ENCODE data around the gene SLC45A1. TPM values are rescaled to one million over a fixed set of nuclear protein-coding genes. Genes with fewer than 3 reads are reported as not detected.

Gene SLC45A1
- polyA plus RNA-seq, 3 donors, result 2.8 to 3.6 (median 3.5) TPM

DNA sequence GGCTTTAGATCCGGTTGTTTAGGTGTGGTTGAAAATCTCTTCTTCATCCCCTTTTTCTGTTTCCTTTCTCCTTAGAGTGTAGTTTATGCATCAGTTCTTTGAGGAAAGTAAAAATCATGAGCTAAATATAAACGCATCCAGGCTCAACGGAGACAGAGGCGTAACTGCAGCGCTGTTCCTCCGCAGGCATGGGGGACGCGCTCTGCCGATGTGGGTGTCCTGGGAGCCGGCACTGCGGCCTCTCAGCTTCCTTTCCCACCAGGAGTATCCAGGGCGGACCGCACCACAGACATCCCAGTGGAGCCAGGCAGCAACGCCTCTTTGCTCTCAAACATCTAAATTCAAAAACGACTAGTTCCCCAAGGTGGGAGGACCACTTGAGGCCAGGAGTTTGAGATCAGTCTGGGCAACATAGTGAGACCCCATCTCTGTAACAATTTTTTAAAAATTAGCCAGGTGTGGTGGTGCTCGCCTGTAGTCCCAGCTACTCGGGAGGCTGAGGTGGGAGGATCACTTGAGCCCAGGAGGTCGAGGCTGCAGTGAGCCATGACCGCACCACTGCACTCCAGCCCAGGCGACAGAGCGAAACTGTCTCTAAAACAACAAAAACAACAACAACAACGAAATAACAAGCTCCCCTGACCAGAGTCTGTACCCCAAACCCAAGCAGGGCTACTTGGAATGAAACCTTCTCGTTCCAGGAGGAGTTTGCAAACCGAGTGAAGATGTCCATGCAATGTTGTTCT, 16.4 kb downstream of the SLC45A1 start:
- DNase-seq (ENCODE audit: low read depth in 3 of 3, low spot score in 2 of 3), result no peak

DNA sequence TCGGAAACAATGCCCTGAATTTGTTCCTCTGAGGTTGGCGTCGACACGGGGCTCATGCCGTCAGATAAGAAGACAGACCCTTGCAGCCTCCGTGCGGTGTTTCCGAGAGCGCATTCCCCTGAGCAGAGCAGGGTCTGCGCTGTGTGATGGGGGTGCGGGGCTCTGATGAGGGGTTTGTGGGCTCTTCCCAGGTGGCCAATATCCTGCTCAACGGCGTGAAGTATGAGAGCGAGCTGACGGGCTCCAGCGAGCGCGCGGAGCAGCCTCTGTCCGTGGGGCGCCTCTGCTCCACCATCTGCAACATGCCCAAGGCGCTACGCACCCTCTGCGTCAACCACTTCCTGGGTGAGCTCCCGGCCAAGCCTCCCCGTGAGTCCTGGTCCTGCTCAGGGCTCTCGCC, 17.3 kb downstream of the SLC45A1 start:
- DNase-seq (ENCODE audit: low read depth in 3 of 3, low spot score in 2 of 3), result no peak

DNA sequence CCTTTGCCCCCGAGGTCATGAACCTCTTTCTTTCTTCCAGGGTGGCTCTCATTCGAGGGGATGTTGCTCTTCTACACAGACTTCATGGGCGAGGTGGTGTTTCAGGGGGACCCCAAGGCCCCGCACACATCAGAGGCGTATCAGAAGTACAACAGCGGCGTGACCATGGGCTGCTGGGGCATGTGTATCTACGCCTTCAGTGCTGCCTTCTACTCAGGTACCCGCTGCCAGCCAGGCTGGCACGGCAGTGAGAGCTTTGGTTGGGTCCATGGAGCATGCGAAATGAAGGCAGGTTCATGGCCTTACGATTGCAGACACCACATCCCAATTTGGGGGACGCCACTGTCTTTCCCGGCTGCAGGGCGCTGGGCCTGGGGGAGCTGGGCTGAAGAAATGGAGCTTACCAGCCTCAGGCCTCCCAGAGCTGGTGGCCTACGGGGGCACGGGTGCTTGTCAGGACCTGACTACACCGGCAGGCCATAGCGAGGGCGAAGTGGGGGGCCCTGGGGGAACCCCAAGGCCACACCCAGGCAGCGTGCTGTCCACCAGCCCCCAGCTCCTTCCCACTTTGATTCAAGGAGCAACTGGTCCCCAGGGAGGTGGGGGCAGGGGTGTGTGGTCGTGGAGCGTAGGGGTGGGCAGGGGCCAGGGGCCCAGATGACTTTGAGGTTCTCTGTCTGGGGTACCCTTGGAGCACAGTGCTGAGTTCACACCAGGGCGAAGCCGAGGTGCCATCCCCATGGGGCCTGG, 20.0 kb downstream of the SLC45A1 start:
- DNase-seq (ENCODE audit: low read depth in 3 of 3, low spot score in 2 of 3), result no peak

GRCh38 chr1:8338526-8339202, 20.8 kb downstream of the SLC45A1 start:
- no peak for DNase-seq (ENCODE audit: low read depth in 3 of 3, low spot score in 2 of 3)

GRCh38 chr1:8339203-8339600, 21.3 kb downstream of the SLC45A1 start:
- no peak for DNase-seq (ENCODE audit: low read depth in 3 of 3, low spot score in 2 of 3)

DNA sequence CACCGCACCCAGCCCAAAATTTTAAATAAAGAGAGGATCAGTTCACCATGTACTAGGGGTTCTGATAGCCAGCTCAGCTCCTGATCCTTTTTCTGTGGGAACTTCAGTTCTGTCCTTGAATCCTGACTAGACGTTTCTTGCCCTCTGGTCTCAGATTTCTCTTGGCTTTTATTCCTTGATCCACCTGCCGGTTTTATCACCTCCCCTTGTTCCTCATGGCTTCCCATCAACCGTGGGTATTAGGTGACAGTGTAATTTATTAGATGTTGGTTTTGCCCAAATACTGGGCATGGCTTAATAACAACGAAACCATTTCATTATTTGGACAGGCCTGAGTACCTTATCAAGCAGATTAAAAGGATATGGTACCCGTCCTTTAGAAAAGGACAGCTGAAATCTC, 22.5 kb downstream of the SLC45A1 start:
- DNase-seq (ENCODE audit: low read depth in 3 of 3, low spot score in 2 of 3), result no peak

DNA sequence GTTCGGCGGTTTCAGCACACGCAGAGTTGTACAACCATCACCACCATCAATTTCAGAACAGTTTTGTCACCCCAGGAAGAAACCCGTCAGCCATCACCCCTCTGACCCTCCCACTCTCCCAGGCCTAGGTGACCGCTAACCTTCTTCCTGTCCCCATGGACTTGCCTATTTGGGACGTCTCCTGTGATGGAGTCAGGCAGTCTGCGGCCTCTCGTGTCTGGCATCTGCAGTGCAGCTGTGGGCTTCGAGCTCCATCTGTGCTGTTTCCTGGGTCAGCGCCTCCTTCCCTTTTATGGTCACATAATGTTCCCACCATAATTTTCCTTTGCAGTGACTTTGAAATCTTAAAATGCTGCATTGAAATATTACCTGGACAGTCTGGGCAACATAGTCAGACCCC, 24.4 kb downstream of the SLC45A1 start:
- DNase-seq (ENCODE audit: low read depth in 3 of 3, low spot score in 2 of 3), result no peak

- no peak for DNase-seq (ENCODE audit: low read depth in 3 of 3, low spot score in 2 of 3)
Measured at GRCh38 chr1:8343044-8343443, 25.1 kb downstream of the SLC45A1 start.

GRCh38 chr1:8343464-8344001, 25.6 kb downstream of the SLC45A1 start:
- DNase-seq (ENCODE audit: low read depth in 3 of 3, low spot score in 2 of 3), result peak in 2 of 3 donors; percentile 60 to 68

GRCh38 chr1:8344893-8345507, 27.1 kb downstream of the SLC45A1 start:
- DNase-seq (ENCODE audit: low read depth in 3 of 3, low spot score in 2 of 3), result no peak

GRCh38 chr1:8345621-8346415, 27.9 kb downstream of the SLC45A1 start:
- no peak for DNase-seq (ENCODE audit: low read depth in 3 of 3, low spot score in 2 of 3)

DNA sequence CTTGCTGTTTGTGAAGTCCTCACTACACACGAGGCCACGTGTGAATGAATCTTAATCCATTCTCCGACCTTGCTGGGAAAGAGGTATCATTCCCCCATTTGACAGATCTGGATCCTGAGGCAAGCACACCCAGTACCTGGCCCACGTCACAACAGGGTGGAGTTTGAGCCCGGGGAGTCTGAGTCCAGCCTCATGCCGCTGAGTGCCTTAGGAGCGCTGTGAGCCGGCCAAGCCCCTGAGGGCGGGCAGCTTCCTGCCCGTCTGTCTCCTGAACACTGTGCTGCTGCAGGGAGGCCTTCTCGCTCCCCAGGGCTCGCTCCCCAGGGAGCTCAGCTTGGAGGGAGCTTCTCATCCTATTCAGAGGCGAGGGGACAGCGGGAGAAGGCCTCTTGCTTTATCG, 29.7 kb downstream of the SLC45A1 start:
- DNase-seq (ENCODE audit: low read depth in 3 of 3, low spot score in 2 of 3), result no peak

DNA sequence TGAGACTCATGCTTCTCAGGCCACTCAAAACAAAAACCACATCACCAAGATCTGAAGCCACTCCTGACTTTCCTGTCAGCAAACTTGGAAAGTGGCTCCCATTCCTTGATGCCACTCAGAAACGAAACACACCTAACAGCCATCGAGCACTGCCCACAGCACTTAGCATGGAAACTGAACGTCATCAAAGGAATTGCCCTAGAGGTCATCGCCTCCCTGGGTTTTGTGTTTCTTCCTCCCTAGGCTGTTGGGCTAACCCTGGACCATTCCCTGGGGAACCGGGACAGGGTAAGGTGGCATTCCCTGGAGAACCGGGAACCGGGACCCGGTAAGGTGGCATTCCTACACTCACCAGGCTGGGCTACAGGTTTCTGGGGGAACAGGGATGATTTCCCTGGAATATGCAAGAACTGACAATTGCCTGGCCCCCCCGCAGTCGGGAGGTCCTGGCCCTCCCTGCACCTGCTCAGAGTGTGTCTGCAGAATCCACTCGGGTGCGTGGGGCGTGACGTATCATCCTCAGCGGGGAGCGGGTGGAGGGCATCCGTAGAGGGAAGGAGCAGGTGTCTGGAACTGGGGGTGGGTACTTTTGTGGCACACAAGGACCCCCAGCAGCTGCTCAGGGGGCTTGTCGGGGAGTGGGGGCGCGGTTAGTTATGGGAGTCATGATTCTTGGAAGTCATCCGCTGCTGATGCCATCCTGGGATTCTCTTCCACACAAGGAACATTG, 30.3 kb downstream of the SLC45A1 start:
- DNase-seq (ENCODE audit: low read depth in 3 of 3, low spot score in 2 of 3), result no peak

DNA sequence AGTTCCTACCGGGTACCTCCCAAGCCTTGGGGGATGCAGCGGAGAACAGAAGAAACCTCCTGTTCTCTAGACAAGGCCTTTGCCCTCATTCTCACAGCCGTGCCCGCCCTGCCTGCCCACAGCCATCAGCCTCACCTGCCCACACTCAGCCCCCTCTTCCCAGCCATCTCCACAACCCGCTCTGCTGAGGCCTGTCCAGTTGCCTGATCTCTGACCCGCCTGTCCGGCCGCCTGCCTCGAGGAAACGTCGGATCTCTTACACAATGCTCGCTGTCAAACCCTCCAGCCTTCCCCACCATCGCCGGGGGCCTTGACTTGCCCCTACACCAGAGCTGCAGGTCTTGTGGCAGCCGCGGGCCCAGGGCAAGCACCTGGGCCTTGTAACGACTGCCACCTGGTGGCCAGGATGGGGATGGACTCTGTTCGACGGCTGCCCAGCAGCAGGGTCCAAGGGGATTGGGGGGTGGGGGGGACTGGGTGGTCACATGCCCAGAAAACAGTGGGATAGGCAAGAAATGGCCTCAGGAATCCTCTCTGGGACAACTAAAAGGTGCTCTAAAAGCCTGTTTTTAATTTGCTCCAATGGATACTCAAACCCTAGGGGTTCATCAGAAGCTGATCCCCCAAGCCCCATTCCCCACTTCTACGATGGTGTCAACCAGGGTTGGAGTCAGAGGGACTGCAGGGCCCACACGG, 31.0 kb downstream of the SLC45A1 start:
- DNase-seq (ENCODE audit: low read depth in 3 of 3, low spot score in 2 of 3), result no peak

DNA sequence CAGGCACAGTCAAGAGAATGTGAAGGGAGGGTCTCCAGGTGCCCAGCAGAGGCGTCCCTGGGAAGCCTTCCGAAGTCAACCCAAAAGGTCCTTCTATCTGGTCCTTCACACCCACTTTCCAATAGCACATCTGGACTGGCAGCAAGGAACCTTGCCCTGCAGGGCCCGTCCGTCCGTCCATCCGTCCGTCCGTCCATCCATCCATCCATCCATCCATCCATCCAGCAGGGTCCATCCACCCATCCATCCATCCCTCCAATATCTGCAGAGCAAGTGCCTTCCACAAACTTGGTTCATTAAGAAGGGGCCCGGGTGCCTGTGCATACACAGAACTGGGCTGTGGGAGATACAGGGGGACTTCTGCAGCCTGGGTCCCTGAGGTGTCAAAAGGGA, 31.6 kb downstream of the SLC45A1 start:
- DNase-seq (ENCODE audit: low read depth in 3 of 3, low spot score in 2 of 3), result no peak

DNA sequence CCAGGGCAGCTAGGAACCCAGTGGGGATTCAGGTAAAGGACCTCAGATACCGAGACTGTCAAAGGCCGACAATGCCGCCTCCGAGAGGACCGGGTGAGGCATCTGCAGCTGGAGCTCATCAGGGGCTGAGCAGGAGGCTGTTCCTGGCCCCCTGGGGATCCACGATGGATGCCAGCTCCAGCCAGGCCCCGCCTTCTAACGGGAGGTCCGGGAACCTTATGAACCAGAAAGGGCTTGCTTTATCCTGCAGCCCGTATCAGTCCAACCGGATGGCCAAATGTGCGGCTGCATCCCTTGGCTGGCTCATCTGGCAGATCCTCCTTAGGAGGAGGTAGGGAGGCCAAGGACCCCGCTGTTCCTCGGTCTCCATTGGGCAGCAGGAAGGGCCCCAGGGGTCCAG, 32.0 kb downstream of the SLC45A1 start:
- DNase-seq (ENCODE audit: low read depth in 3 of 3, low spot score in 2 of 3), result no peak

DNA sequence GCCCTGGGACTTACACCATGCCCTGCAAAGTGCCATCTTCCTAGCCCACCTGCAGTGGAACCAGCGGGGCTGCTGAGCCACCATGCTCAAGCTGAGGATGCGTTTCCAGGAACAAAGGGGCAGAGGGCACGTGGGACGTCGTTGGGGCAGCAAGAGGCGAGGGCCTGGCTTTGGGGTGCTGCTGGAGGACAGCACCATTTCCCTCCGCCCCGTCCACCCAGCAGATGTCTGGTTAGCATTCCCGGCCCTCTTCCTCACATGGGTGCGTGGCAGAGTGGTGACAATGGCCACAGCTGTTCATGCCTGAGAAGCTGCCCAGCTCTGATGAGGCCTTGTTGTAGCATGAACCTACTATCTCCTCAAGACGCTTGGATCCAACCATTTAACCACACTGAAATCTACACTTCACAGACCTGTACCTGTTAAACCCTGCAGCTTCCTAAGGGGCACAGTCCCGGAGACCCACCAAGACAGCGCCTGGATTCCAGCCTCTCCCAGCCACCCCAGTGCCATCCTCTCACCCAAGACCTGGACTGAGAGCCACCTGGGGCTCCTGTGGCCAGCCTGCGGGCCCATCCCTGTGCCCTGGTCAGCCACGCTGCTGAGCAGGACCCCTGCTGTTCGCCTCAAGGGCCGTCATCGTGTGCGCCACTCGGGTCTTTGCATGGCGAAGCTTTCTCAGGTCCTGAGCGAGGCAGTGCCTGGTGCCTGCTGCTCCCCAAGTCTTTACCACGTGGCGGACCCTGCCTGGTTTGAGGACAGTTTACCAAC, 33.2 kb downstream of the SLC45A1 start:
- no peak for DNase-seq (ENCODE audit: low read depth in 3 of 3, low spot score in 2 of 3)

Measured in right renal cortex interstitium (tissue), 3 donors.